Neuronal stem cell (in vitro differentiated cells): ENCODE data around the gene C6orf132.

Experiments
- DNase-seq: peaks from one replicate; pipeline ENCODE4 v3.0.0-alpha.2; 2013; ENCODE audit warnings: low spot score
- H2AFZ ChIP-seq: one replicate; pipeline ENCODE4 v1.6.1; 2013; ENCODE audit warnings: mild to moderate bottlenecking, low read length, inconsistent platforms
- H2AK5ac ChIP-seq: 2 replicates; pipeline ENCODE4 v1.6.1; 2013; ENCODE audit warnings: low read depth, mild to moderate bottlenecking, inconsistent platforms, low read length, moderate library complexity, mixed read lengths
- H2BK120ac ChIP-seq: 2 replicates; pipeline ENCODE4 v1.6.1; 2013; ENCODE audit warnings: low read depth, mild to moderate bottlenecking, inconsistent platforms, low read length, moderate library complexity, mixed read lengths
- H2BK12ac ChIP-seq: one replicate; pipeline ENCODE4 v1.6.1; 2013; ENCODE audit warnings: low read length, inconsistent platforms
- H2BK15ac ChIP-seq: 2 replicates; pipeline ENCODE4 v1.6.1; 2013; ENCODE audit warnings: mild to moderate bottlenecking, low read length, inconsistent platforms, mixed read lengths
- H2BK5ac ChIP-seq: one replicate; pipeline ENCODE4 v1.6.1; 2013; ENCODE audit warnings: inconsistent platforms, mild to moderate bottlenecking, low read length, moderate library complexity
- H3K14ac ChIP-seq: one replicate; pipeline ENCODE4 v1.6.1; 2013; ENCODE audit warnings: low read length, inconsistent platforms
- H3K18ac ChIP-seq: 2 replicates; pipeline ENCODE4 v1.6.1; 2013; ENCODE audit warnings: low read length, inconsistent platforms
- H3K23ac ChIP-seq: 2 replicates; pipeline ENCODE4 v1.6.1; 2013; ENCODE audit warnings: low read depth, mild to moderate bottlenecking, mixed read lengths, low read length, inconsistent platforms; ENCODE audit not compliant: poor library complexity
- H3K27ac ChIP-seq: replicated peaks from 3 replicates; pipeline ENCODE4 v1.5.1; 2013; ENCODE audit warnings: low read length, inconsistent platforms
- H3K27me3 ChIP-seq, 3 experiments: 2 replicates each; pipeline ENCODE4 v1.6.1; 2013; ENCODE audit warnings: low read length in 3 of 3, mild to moderate bottlenecking in 2 of 3, inconsistent platforms in 1 of 3, low read depth in 1 of 3, mixed read lengths in 1 of 3, moderate library complexity in 1 of 3; ENCODE audit not compliant: control insufficient read depth in 3 of 3, insufficient read depth in 3 of 3
- H3K36me3 ChIP-seq, 2 donors: replicated peaks in 1 of 2; 2 replicates each; pipeline ENCODE4 v1.6.1; 2013; ENCODE audit warnings: low read length in 2 of 2; ENCODE audit not compliant: control insufficient read depth in 2 of 2, insufficient read depth in 2 of 2
- H3K4ac ChIP-seq: 2 replicates; pipeline ENCODE4 v1.6.1; 2013; ENCODE audit warnings: inconsistent platforms, mild to moderate bottlenecking, low read length, moderate library complexity
- H3K4me1 ChIP-seq, 2 donors: 1 replicate in 1 of 2; 2 replicates in 1 of 2; pipeline ENCODE4 v1.6.1; 2013; ENCODE audit warnings: low read length in 2 of 2, low read depth in 1 of 2; ENCODE audit not compliant: control insufficient read depth in 2 of 2, insufficient read depth in 1 of 2
- H3K4me2 ChIP-seq: one replicate; pipeline ENCODE4 v1.6.1; 2013; ENCODE audit warnings: mild to moderate bottlenecking, low read length, inconsistent platforms; ENCODE audit not compliant: insufficient read depth, poor library complexity, severe bottlenecking
- H3K4me3 ChIP-seq, 2 donors: 2 replicates each; pipeline ENCODE4 v1.5.1; 2013; ENCODE audit warnings: low read length in 2 of 2, mild to moderate bottlenecking in 2 of 2, inconsistent platforms in 1 of 2, moderate library complexity in 1 of 2
- H3K79me1 ChIP-seq: one replicate; pipeline ENCODE4 v1.6.1; 2013; ENCODE audit warnings: low read depth, mild to moderate bottlenecking, inconsistent platforms, low read length, moderate library complexity
- H3K9ac ChIP-seq: one replicate; pipeline ENCODE4 v1.6.1; 2013; ENCODE audit warnings: mild to moderate bottlenecking, low read depth, low read length, inconsistent platforms; ENCODE audit not compliant: poor library complexity
- H3K9me3 ChIP-seq, 2 donors: replicated peaks in 1 of 2; 2 replicates each; pipeline versions ENCODE3 to v1.6.1; 2013; ENCODE audit warnings: low read length in 2 of 2, mild to moderate bottlenecking in 2 of 2, inconsistent platforms in 1 of 2, low read depth in 1 of 2, mixed read lengths in 1 of 2, moderate library complexity in 1 of 2; ENCODE audit not compliant: control insufficient read depth in 2 of 2, insufficient read depth in 1 of 2
- H4K8ac ChIP-seq: one replicate; pipeline ENCODE4 v1.6.1; 2013; ENCODE audit warnings: low read depth, mild to moderate bottlenecking, inconsistent platforms, low read length, moderate library complexity
- H4K91ac ChIP-seq: one replicate; pipeline ENCODE4 v1.6.1; 2013; ENCODE audit warnings: low read length, low read depth, mild to moderate bottlenecking, inconsistent platforms; ENCODE audit not compliant: poor library complexity
- WGBS, 2 donors: extraction: QIAGEN DNeasy Blood & Tissue Kit; methylation state at CpG; one replicate each; pipeline ENCODE4 v1.1.7; 2013; ENCODE audit warnings: missing lambda C conversion rate in 2 of 2, mixed read lengths in 1 of 2; ENCODE audit not compliant: insufficient read length in 2 of 2, insufficient replicate concordance in 1 of 2; ENCODE audit errors: extremely low coverage in 2 of 2; 5-methylcytosine and 5-hydroxymethylcytosine counted together

C6orf132 gene

GRCh38 chr6:42079941-42080464 lies 62.4 kb downstream of the C6orf132 start:
- H4K8ac ChIP-seq, result no peak overlapping the region
- H3K23ac ChIP-seq, result no peak overlapping the region
- H4K91ac ChIP-seq, result no peak overlapping the region
- H2BK15ac ChIP-seq, result no peak overlapping the region
- H3K4me2 ChIP-seq, result no peak overlapping the region
- H3K9me3 ChIP-seq, result no peaks in the 10 kb centered on the region
- WGBS, 2 donors, result no CpG with 5 or more reads among the region's 10 CpGs
- H2BK120ac ChIP-seq, result no peak overlapping the region
- no peak overlapping the region for H3K4me3 ChIP-seq
- H2AK5ac ChIP-seq, result no peak overlapping the region
- peaks cover 28 to 54% of the 10 kb centered on the region in 2 donors for H3K36me3 ChIP-seq
- H3K27me3 ChIP-seq, result no peaks in the 10 kb centered on the region
- no peak overlapping the region for H3K9ac ChIP-seq
- H3K4ac ChIP-seq, result no peak overlapping the region
- no peak overlapping the region for H2AFZ ChIP-seq
- H2BK12ac ChIP-seq, result no peak overlapping the region
- no peak for DNase-seq
- no peaks in the 10 kb centered on the region for H3K79me1 ChIP-seq
- no peak overlapping the region for H2BK5ac ChIP-seq
- no peak overlapping the region for H3K14ac ChIP-seq
- H3K4me1 ChIP-seq, result no peaks in the 10 kb centered on the region
- H3K27ac ChIP-seq, result no peak overlapping the region
- H3K18ac ChIP-seq, result no peak overlapping the region

- no peak overlapping the region for H3K9ac ChIP-seq
- H2BK12ac ChIP-seq, result no peak overlapping the region
- H3K4me2 ChIP-seq, result no peak overlapping the region
- no peak overlapping the region for H2BK5ac ChIP-seq
- H3K4ac ChIP-seq, result no peak overlapping the region
- H3K27ac ChIP-seq, result no peak overlapping the region
- no peak overlapping the region for H3K18ac ChIP-seq
- no peak for DNase-seq
- no peak overlapping the region for H3K23ac ChIP-seq
- no peak overlapping the region for H4K8ac ChIP-seq
- H2AK5ac ChIP-seq, result no peak overlapping the region
- H3K4me3 ChIP-seq, result no peak overlapping the region
- H2AFZ ChIP-seq, result no peak overlapping the region
- no peak overlapping the region for H2BK120ac ChIP-seq
- H4K91ac ChIP-seq, result no peak overlapping the region
- no peaks in the 10 kb centered on the region for H3K9me3 ChIP-seq
- no peaks in the 10 kb centered on the region for H3K27me3 ChIP-seq
- no peak overlapping the region for H3K14ac ChIP-seq
- H2BK15ac ChIP-seq, result no peak overlapping the region
- H3K79me1 ChIP-seq, result no peaks in the 10 kb centered on the region
- WGBS, 2 donors, result no CpG with 5 or more reads among the region's 11 CpGs
- H3K4me1 ChIP-seq, result no peaks in the 10 kb centered on the region
- peaks cover 34 to 66% of the 10 kb centered on the region in 2 donors for H3K36me3 ChIP-seq
Measured at GRCh38 chr6:42078386-42078785, 64.0 kb downstream of the C6orf132 start.

GRCh38 chr6:42075159-42075838 lies 67.1 kb downstream of the C6orf132 start:
- H3K18ac ChIP-seq, result no peak overlapping the region
- no peak overlapping the region for H3K14ac ChIP-seq
- H2BK120ac ChIP-seq, result no peak overlapping the region
- no peaks in the 10 kb centered on the region for H3K79me1 ChIP-seq
- no peak overlapping the region for H2BK5ac ChIP-seq
- no peak overlapping the region for H3K4me3 ChIP-seq
- H3K4me1 ChIP-seq, result no peaks in the 10 kb centered on the region
- no peak overlapping the region for H2BK12ac ChIP-seq
- no peak overlapping the region for H2AFZ ChIP-seq
- no CpG with 5 or more reads among the region's 7 CpGs for WGBS, 2 donors
- H2AK5ac ChIP-seq, result no peak overlapping the region
- H2BK15ac ChIP-seq, result no peak overlapping the region
- H3K4ac ChIP-seq, result no peak overlapping the region
- H3K27ac ChIP-seq, result no peak overlapping the region
- no peak overlapping the region for H4K8ac ChIP-seq
- peaks cover 49 to 84% of the 10 kb centered on the region in 2 donors for H3K36me3 ChIP-seq
- no peak overlapping the region for H3K4me2 ChIP-seq
- no peak overlapping the region for H4K91ac ChIP-seq
- H3K27me3 ChIP-seq, result no peaks in the 10 kb centered on the region
- no peak overlapping the region for H3K9ac ChIP-seq
- no peak overlapping the region for H3K23ac ChIP-seq
- no peaks in the 10 kb centered on the region for H3K9me3 ChIP-seq
- DNase-seq, result peak; percentile 62

GRCh38 chr6:42073287-42073686 lies 69.1 kb downstream of the C6orf132 start:
- H3K4me2 ChIP-seq, result no peak overlapping the region
- H4K91ac ChIP-seq, result no peak overlapping the region
- H4K8ac ChIP-seq, result no peak overlapping the region
- H2AK5ac ChIP-seq, result no peak overlapping the region
- H2BK120ac ChIP-seq, result no peak overlapping the region
- no peaks in the 10 kb centered on the region for H3K9me3 ChIP-seq
- no peaks in the 10 kb centered on the region for H3K4me1 ChIP-seq
- no peak overlapping the region for H3K23ac ChIP-seq
- no peak overlapping the region for H3K14ac ChIP-seq
- no peak overlapping the region for H3K18ac ChIP-seq
- no peak overlapping the region for H3K4ac ChIP-seq
- H3K27me3 ChIP-seq, result no peaks in the 10 kb centered on the region
- H2BK12ac ChIP-seq, result no peak overlapping the region
- no peak for DNase-seq
- no peak overlapping the region for H3K27ac ChIP-seq
- H2AFZ ChIP-seq, result no peak overlapping the region
- H3K36me3 ChIP-seq, result peaks cover 58 to 85% of the 10 kb centered on the region in 2 donors
- no peak overlapping the region for H2BK15ac ChIP-seq
- no peaks in the 10 kb centered on the region for H3K79me1 ChIP-seq
- no peak overlapping the region for H3K9ac ChIP-seq
- no CpG with 5 or more reads among the region's 2 CpGs for WGBS, 2 donors
- H2BK5ac ChIP-seq, result no peak overlapping the region
- H3K4me3 ChIP-seq, result no peak overlapping the region
